H1 (cell line): Measurements from ENCODE around the gene RPRML. TPM values are rescaled to one million over a fixed set of nuclear protein-coding genes. Genes with fewer than 3 reads are reported as not detected.
A peak's percentile ranks its signal among the peaks of the same experiment; 100 is the strongest.

Experiments used
- CEBPB ChIP-seq: IDR thresholded peaks from 2 replicates; pipeline ENCODE4 v1.6.1; 2012; ENCODE audit warnings: low read depth, low read length
- CTCF ChIP-seq, 3 experiments: IDR thresholded peaks; 1 replicate in 2 of 3; 2 replicates in 1 of 3; pipeline versions ENCODE4 v1.5.1 to v1.6.1; 2011; ENCODE audit warnings: low read length in 3 of 3, mild to moderate bottlenecking in 3 of 3, inconsistent platforms in 2 of 3, low read depth in 1 of 3, moderate library complexity in 1 of 3; ENCODE audit not compliant: insufficient read depth in 1 of 3; ENCODE audit errors: control extremely low read depth in 1 of 3
- E2F6 ChIP-seq: IDR thresholded peaks from 2 replicates; pipeline ENCODE4 v1.6.1; 2012; ENCODE audit warnings: inconsistent platforms
- EZH2 ChIP-seq: fragments of 200-600 bp; sonication (generic); IDR thresholded peaks from 2 replicates; pipeline ENCODE4 v1.7.1; 2012; ENCODE audit warnings: low read depth, mild to moderate bottlenecking, moderate library complexity, low read length, inconsistent platforms; ENCODE audit not compliant: severe bottlenecking
- KDM1A ChIP-seq: fragments of 200-600, 300-600 bp; sonication (generic); IDR thresholded peaks from 2 replicates; pipeline ENCODE4 v1.7.1; 2016; ENCODE audit warnings: mild to moderate bottlenecking, low read length, borderline replicate concordance
- MAFK ChIP-seq: IDR thresholded peaks from 2 replicates; pipeline ENCODE4 v1.6.1; 2012; ENCODE audit warnings: low read depth, mild to moderate bottlenecking, improper control_type of control experiment, low read length
- MAX ChIP-seq: IDR thresholded peaks from 2 replicates; pipeline ENCODE4 v1.6.1; 2012; ENCODE audit warnings: inconsistent platforms
- NANOG ChIP-seq: IDR thresholded peaks from 2 replicates; pipeline ENCODE4 v1.6.1; 2011; ENCODE audit warnings: low read length, low read depth, mild to moderate bottlenecking, inconsistent platforms; ENCODE audit not compliant: insufficient read depth, poor library complexity, severe bottlenecking
- RAD21 ChIP-seq, 2 experiments: IDR thresholded peaks in 1 of 2; conservative IDR thresholded peaks in 1 of 2; 2 replicates each; pipeline ENCODE4 v1.6.1; 2011; ENCODE audit warnings: low read depth in 2 of 2, low read length in 2 of 2, improper control_type of control experiment in 1 of 2, inconsistent platforms in 1 of 2, mild to moderate bottlenecking in 1 of 2, moderate library complexity in 1 of 2
- SIRT6 ChIP-seq: IDR thresholded peaks from one replicate; pipeline ENCODE4 v1.7.1; 2012; ENCODE audit warnings: low read length, inconsistent platforms
- TEAD4 ChIP-seq: IDR thresholded peaks from 2 replicates; pipeline ENCODE4 v1.6.1; 2012; ENCODE audit warnings: low read depth, low read length, inconsistent platforms, mixed read lengths
- USF2 ChIP-seq: IDR thresholded peaks from 2 replicates; pipeline ENCODE4 v1.6.1; 2011; ENCODE audit warnings: low read length, improper control_type of control experiment
- ZNF274 ChIP-seq: IDR thresholded peaks from 2 replicates; pipeline ENCODE4 v1.7.0; 2012; ENCODE audit warnings: low read length, borderline replicate concordance; ENCODE audit errors: extremely low read depth
- polyA plus RNA-seq, 7 experiments: library from polyadenylated mRNA; depleted of rRNA in 3 of 7; stranded (reverse) in 5 of 7; unstranded in 2 of 7; fragments of >200 nt in 5 of 7; fragments of 200-250 nt in 2 of 7; gene quantifications; 1 replicate in 5 of 7; 2 replicates in 1 of 7; 4 replicates in 1 of 7; pipeline versions ENCODE4 v1.2.1 to v1.2.3, GENCODE V29; 2011 to 2013; ENCODE audit warnings: missing spikeins in 2 of 7, mixed read lengths in 2 of 7
- total RNA-seq: library from RNA; stranded (reverse); fragmentation: NEBNext Ultra II Directional; extraction: Animal tissue kit (Norgen Biotek cat#: 25700); gene quantifications from 2 replicates; pipeline ENCODE4 v1.2.1, GENCODE V29; 2021

RPRML gene
- total and polyA plus RNA-seq, 2 of the 8 experiments (the other 6 are each of a cell fraction or from before 2014, with no cell fraction given) = 3.5 to 5.5 TPM

GRCh38 chr17:46976626-46977270 lies 2.3 kb downstream of the RPRML start (continued):
- TF ChIP-seq CTCF (IDR thresholded peaks at IDR 0.05; ENCODE audit: control extremely low read depth in 1 of 3, insufficient read depth in 1 of 3, low read depth in 1 of 3, low read length in 3 of 3) = peak; percentile 16 to 34 (median 27)
- no peak for TF ChIP-seq USF2
- TF ChIP-seq EZH2 = no peak
- peak in 1 of 2 experiments; percentile 8; a peak in 1 of 4 replicates for TF ChIP-seq RAD21 (IDR thresholded peaks at IDR 0.05 in 1 of 2, conservative IDR thresholded peaks at IDR 0.05 in 1 of 2; ENCODE audit: low read depth in 2 of 2, low read length in 2 of 2)
- TF ChIP-seq MAX = no peak
- no peak for TF ChIP-seq KDM1A
- TF ChIP-seq TEAD4 = no peak
- no peak for TF ChIP-seq E2F6
- TF ChIP-seq NANOG = no peak
- no peak for TF ChIP-seq MAFK
- no peak for TF ChIP-seq SIRT6
- TF ChIP-seq ZNF274 = no peak
- no peak for TF ChIP-seq CEBPB
- TF ChIP-seq, all 59 proteins: peak for 3
